GM21825 (cell line): ENCODE results near the gene PFDN1.

ENCODE experiments used
- ATAC-seq: cut with Tn5 transposase; IDR thresholded peaks from one replicate; pipeline ENCODE4 v1.9.1; 2021; ENCODE audit warnings: mild to moderate bottlenecking, moderate library complexity; ENCODE audit not compliant: unreplicated experiment

PFDN1 gene

GRCh38 chr5:140262221-140262620 is 40.7 kb downstream of the PFDN1 start:
- no peak for ATAC-seq

- no peak for ATAC-seq
Measured at GRCh38 chr5:140261403-140262171, 41.3 kb downstream of the PFDN1 start.

DNA sequence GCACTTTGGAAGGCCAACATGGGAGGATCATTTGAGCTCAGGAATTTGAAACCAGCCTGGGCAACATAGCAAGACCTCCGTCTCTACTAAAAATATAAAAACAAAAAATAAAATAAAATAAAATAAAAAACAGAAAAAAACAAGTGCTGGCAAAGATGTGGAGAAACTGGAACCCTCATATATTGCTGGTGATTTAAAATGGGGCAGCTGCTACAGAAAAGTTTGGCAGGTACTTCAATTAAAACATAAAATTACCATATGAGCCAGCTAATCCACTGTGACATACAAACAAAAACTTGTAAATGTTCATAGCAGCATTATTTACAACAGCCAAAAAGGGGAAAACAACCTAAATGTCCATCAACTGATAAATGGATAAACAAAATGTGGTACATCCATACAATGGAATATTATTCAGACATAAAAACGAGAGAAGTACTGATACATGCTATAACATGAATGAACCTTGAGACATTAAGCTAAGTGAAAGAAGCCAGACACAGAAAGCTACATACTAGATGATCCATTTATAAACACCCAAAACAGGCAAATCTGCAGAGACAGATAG is 42.7 kb downstream of the PFDN1 start:
- no peak for ATAC-seq

- ATAC-seq, result no peak
Measured at GRCh38 chr5:140259500-140259899, 43.4 kb downstream of the PFDN1 start.

DNA sequence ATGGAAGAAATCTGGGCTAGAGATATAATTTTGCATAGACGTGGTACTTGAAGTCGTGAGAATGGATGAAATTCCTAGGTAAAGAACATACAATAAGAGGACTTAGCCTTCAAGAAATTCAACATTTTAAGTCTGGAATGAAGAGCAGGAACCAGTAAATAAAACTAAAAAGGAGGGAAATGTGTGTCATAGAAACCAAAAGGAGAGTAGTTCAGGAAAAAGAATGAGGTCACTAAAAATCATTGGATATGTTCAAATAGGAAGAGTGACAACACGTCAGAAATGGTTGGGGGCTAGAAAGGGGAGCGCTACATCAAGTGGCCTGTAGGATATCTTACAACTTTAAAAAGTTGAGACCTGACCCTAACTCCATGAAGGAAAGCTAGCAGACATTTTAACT is 44.0 kb downstream of the PFDN1 start:
- ATAC-seq, result no peak

- ATAC-seq, result no peak
Measured at GRCh38 chr5:140258016-140258415, 44.9 kb downstream of the PFDN1 start.

DNA sequence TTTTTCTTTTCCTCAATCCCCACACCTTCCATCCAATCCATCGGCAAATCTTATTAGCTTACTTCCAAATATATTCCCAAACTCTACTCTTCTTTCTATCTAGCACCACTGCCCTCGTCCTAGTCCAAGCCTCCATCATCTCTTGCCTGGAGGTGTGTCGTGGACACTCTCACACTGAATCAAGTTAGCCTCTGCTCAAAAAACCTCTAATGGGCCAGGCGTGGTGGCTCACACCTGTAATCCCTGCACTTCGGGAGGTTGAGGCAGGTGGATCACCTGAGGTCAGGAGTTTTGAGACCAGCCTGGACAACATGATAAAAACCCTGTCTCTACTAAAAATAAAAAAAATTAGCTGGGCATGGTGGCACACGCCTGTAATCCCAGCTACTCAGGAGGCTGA is 46.2 kb downstream of the PFDN1 start:
- no peak for ATAC-seq

- ATAC-seq, result no peak
Measured at GRCh38 chr5:140255460-140256157, 47.3 kb downstream of the PFDN1 start.

GRCh38 chr5:140253985-140254384 is 48.9 kb downstream of the PFDN1 start:
- ATAC-seq, result no peak

GRCh38 chr5:140252470-140253126 is 50.3 kb downstream of the PFDN1 start:
- ATAC-seq, result no peak

DNA sequence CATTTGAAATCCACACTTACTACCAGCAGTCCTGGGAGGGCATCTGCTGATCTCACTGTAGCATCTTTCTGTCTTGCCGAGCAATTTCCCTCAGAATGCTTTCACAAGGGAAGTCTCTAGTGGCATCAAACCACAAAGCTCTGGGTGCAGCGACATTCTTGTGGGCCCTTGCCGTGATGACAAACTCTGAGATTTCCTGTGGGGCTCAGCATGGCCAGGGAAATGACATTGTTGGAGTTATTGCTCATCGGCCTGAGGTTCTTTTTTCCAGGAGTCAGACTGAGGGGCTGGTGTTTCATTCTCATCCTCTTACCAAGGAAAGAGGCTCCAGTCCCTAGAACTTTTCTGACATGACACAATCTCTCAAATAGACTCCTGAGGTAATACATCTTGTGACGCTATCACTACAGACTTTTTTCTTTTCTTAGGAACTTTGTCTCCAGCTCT is 51.4 kb downstream of the PFDN1 start:
- ATAC-seq, result peak; percentile 77

- ATAC-seq, result no peak
Measured at GRCh38 chr5:140250386-140250785, 52.5 kb downstream of the PFDN1 start.

GRCh38 chr5:140249536-140249935 is 53.4 kb downstream of the PFDN1 start:
- no peak for ATAC-seq

DNA sequence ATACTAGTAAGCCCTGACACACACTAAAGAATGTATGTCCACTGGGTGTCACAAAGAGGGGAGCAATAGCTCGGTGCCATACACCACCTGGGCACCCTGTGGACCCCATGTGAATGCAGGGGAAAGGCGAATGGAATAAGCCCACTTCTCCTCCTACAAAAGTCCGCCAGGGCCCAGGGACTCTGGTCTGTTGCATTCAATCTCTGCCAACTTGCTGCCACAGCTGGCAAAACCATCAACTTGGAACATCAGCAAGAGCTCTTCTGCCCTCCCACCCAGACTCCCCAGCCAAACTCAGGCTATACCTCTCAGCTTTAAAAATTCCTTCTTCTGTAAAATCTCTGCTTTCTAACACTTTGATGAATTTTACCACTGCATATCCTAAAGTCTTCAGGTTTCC is 54.5 kb downstream of the PFDN1 start:
- no peak for ATAC-seq

DNA sequence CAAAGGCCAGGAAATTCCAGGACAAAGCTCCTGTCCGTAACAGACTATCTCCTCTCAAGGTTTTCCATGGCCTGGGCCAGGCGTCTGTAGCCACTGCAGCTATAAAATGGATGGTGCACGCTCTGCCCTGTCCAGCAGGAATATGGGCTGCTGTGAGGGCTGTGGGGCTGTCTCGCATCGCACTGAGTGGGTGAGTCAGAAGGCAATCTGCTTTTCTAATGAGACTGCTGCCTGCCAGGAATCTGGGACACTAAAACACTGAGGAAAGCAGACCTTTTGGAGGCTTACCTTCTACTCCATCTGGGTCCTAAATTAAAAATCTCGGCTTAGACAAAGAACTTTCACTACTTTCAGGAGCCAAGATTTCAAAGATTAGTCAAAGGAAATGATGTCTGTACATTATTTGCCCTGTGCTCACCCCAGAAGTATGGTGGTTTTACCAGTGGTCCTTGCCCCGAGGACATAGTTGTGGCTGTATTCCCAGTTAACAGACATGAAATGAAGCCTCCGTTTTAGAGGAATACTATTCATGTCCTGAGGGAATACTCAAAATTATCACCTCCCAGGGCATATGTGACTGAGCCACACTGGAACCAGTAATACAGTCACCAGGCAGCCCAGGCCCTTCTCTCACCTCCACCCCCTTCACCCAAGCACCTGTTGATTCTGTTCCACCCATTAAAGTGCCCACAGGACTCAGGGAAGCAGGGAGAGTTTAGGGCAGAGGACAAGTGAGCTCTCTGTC is 56.4 kb downstream of the PFDN1 start:
- ATAC-seq, result no peak

GRCh38 chr5:140245926-140246325 is 57.0 kb downstream of the PFDN1 start:
- ATAC-seq, result no peak

GRCh38 chr5:140245341-140245740 is 57.6 kb downstream of the PFDN1 start:
- no peak for ATAC-seq

GRCh38 chr5:140244525-140245025 is 58.3 kb downstream of the PFDN1 start:
- no peak for ATAC-seq

DNA sequence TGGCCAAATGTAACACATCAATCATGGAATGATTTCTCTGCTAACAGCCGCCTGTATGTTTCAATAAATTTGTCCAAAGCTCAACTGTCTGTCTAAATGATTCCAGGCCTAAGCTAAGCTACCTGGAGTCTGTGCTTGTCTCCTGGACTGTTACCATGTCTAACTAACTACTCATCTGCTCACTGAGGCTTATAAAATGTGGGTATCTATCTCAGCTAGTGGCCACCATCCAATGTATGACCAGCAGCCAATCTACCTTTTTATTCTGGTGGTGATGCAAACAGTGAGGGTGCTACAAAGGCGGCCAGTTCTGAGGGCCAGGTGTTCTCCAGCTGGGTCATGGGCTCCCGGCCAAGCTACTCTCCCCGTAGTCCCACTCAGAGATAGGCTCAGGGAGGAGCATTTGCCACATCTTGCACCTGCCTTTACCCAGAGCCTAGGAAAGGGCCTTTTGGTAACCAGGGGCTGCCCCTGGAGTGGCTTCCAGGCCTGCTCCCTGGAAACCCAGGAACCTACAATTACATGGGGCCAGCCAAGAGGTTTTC is 59.1 kb downstream of the PFDN1 start:
- ATAC-seq, result no peak

DNA sequence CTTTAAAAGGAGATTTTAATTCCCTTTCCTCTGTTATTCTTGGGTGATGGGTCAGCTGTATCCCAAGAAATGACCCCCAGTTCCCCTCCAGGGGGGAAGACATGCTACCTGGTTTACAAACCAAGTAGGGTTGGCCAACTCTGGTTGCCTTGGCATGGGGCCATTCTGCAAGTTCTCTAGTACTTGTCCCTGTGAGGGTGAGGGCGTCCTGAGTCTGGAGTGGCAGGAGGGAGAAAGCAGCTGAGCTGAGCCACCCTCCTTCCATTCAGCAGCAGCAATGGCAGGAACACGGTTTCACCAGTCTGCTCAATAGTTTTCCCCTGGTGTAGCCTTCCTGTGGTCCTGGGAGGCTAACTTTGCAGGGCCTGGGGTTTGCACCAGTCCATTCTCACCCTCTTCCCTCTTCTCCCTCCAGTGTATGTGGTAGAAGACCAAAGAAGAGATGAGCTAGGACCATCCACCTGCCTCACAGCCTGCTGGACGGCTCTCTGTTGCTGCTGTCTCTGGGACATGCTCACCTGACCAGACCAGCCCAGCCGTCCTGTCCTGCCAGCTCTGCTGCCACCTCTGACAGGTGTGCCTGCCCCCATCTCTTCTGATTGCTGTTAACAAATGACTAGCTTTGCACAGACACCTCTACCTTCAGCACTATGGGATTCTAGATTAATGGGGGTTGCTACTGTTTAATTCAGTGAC is 59.9 kb downstream of the PFDN1 start:
- no peak for ATAC-seq
